GM19240 (cell line): ENCODE results near the gene C16orf89.
"Not testable (repeated sequence)": the region's sequence is repeated elsewhere in the genome, so short reads cannot be mapped to it uniquely, and the experiment has no call there.

Experiments used
- DNase-seq: peaks from one replicate; pipeline ENCODE4 v3.0.0; 2011; ENCODE audit warnings: low spot score; ENCODE audit not compliant: insufficient read length

Gene C16orf89

GRCh38 chr16:5084802-5085201, 19.0 kb upstream of the C16orf89 start:
- not testable (repeated sequence) for DNase-seq

- DNase-seq, result not testable (repeated sequence)
These were observed 18.5 kb upstream of the C16orf89 start for GRCh38 chr16:5084099-5084731.

- DNase-seq, result not testable (repeated sequence)
These were observed 17.9 kb upstream of the C16orf89 start for GRCh38 chr16:5083646-5084045.

- not testable (repeated sequence) for DNase-seq
These were observed 15.2 kb upstream of the C16orf89 start for GRCh38 chr16:5080996-5081395.

GRCh38 chr16:5080461-5080860, 14.7 kb upstream of the C16orf89 start:
- not testable (repeated sequence) for DNase-seq

GRCh38 chr16:5078626-5079025, 12.9 kb upstream of the C16orf89 start:
- no peak for DNase-seq

- no peak for DNase-seq
These were observed 11.5 kb upstream of the C16orf89 start for GRCh38 chr16:5077304-5077703.

GRCh38 chr16:5075637-5076036, 9.9 kb upstream of the C16orf89 start:
- no peak for DNase-seq

GRCh38 chr16:5073771-5074170, 8.0 kb upstream of the C16orf89 start:
- DNase-seq, result not testable (repeated sequence)

GRCh38 chr16:5073279-5073629, 7.5 kb upstream of the C16orf89 start:
- DNase-seq, result no peak

GRCh38 chr16:5072334-5073278, 6.8 kb upstream of the C16orf89 start:
- DNase-seq, result no peak

GRCh38 chr16:5071681-5072333, 6.1 kb upstream of the C16orf89 start, which contains the start of gene ALG1:
Gene ALG1 (plus strand): TSS chr16:5071843. CDS start chr16:5071850, 7 bp downstream.
- peak; percentile 94 for DNase-seq

- DNase-seq, result no peak
These were observed 5.6 kb upstream of the C16orf89 start for GRCh38 chr16:5071341-5071680.

- DNase-seq, result no peak
These were observed 4.9 kb upstream of the C16orf89 start for GRCh38 chr16:5070431-5071186.

- no peak for DNase-seq
These were observed 4.1 kb upstream of the C16orf89 start for GRCh38 chr16:5069854-5070253.

- DNase-seq, result no peak
These were observed 3.3 kb upstream of the C16orf89 start for GRCh38 chr16:5069048-5069447.

- DNase-seq, result no peak
These were observed 755 bp upstream of the C16orf89 start for GRCh38 chr16:5066511-5066910.

GRCh38 chr16:5065326-5065725, 430 bp downstream of the C16orf89 start:
- no peak for DNase-seq

- DNase-seq, result no peak
These were observed 841 bp downstream of the C16orf89 start for GRCh38 chr16:5064915-5065314.

GRCh38 chr16:5062790-5063765, 2.7 kb downstream of the C16orf89 start:
- no peak for DNase-seq
